ENCODE measurements around the gene DENND1A.

The DENND1A gene

DNA sequence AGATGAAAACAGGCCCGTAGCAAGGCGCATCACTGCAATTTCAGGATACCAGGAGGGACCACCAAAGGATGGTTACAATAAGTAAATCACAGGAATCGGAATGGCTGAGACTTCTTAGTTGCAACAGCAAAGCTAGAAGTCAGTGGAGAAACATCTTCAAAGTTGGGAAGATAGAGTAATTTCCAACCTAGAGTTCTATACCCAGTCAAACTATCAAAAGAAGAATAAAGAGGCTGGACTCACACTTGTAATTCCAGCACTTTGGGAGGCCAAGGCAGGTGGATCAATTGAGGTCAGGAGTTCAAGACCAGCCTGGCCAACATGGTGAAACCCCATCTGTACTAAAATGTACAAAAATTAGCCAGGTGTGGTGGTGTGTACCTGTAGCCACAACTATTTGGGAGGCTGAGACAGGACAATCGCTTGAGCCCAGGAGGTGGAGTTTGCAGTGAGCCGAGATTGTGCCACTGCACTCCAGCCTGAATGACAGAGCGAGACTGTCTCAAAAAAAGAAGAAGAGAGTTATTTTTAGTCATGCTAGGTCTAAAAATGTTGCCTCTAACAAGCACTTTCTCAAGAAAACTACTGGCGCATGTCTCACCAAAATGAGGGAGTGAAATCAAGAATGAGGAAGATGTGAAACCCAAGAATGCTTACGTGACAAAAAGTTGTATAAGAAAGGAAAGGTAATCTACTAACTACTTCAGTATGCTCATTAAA lies 267.7 kb downstream of the DENND1A start:
- DNase-seq (ENCODE audit: low read depth in 2 of 2), result no peak
- H3K4me3 ChIP-seq (replicated peaks in 1 of 2; ENCODE audit: low read depth in 2 of 2, low read length in 2 of 2), result no peak overlapping the region
- TF ChIP-seq, protein P1, sequence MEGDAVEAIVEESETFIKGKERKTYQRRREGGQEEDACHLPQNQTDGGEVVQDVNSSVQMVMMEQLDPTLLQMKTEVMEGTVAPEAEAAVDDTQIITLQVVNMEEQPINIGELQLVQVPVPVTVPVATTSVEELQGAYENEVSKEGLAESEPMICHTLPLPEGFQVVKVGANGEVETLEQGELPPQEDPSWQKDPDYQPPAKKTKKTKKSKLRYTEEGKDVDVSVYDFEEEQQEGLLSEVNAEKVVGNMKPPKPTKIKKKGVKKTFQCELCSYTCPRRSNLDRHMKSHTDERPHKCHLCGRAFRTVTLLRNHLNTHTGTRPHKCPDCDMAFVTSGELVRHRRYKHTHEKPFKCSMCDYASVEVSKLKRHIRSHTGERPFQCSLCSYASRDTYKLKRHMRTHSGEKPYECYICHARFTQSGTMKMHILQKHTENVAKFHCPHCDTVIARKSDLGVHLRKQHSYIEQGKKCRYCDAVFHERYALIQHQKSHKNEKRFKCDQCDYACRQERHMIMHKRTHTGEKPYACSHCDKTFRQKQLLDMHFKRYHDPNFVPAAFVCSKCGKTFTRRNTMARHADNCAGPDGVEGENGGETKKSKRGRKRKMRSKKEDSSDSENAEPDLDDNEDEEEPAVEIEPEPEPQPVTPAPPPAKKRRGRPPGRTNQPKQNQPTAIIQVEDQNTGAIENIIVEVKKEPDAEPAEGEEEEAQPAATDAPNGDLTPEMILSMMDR (IDR thresholded peaks at IDR 0.05; ENCODE audit: low read depth, low read length), result no peak

- peak in 1 of 2 donors; percentile 6 for DNase-seq (ENCODE audit: low read depth in 2 of 2)
- TF ChIP-seq, protein P1 (IDR thresholded peaks at IDR 0.05; ENCODE audit: low read depth, low read length), result no peak
- no peak overlapping the region for H3K4me3 ChIP-seq (replicated peaks in 1 of 2; ENCODE audit: low read depth in 2 of 2, low read length in 2 of 2)
These were observed 269.0 kb downstream of the DENND1A start for GRCh38 chr9:123660691-123661466.

GRCh38 chr9:123659358-123659757 lies 270.6 kb downstream of the DENND1A start:
- DNase-seq (ENCODE audit: low read depth in 2 of 2), result no peak
- no peak overlapping the region for H3K4me3 ChIP-seq (replicated peaks in 1 of 2; ENCODE audit: low read depth in 2 of 2, low read length in 2 of 2)
- TF ChIP-seq, protein P1 (IDR thresholded peaks at IDR 0.05; ENCODE audit: low read depth, low read length), result no peak

GRCh38 chr9:123658792-123659191 lies 271.1 kb downstream of the DENND1A start:
- TF ChIP-seq, protein P1 (IDR thresholded peaks at IDR 0.05; ENCODE audit: low read depth, low read length), result no peak
- DNase-seq (ENCODE audit: low read depth in 2 of 2), result peak in 1 of 2 donors; percentile 16
- H3K4me3 ChIP-seq (replicated peaks in 1 of 2; ENCODE audit: low read depth in 2 of 2, low read length in 2 of 2), result no peak overlapping the region

DNA sequence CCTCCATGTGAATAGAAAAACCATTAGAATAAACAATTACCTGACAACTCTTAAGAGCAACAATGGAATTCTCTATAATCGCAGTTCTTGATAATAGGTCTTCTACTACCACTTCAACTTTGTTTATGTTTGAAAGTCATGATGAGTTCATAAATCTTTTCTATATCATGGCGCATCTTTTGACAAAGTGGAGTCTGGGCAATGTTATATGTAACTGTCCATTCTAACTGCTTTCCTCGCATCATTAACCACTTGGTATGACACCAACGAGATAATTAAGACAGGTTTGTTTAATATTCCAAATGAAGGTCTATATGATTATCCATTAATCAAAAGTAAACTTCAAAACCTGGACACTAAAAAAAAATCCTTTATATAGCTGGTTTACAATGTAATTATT lies 272.0 kb downstream of the DENND1A start:
- H3K4me3 ChIP-seq (replicated peaks in 1 of 2; ENCODE audit: low read depth in 2 of 2, low read length in 2 of 2), result no peak overlapping the region
- TF ChIP-seq, protein P1 (IDR thresholded peaks at IDR 0.05; ENCODE audit: low read depth, low read length), result no peak
- no peak for DNase-seq (ENCODE audit: low read depth in 2 of 2)

DNA sequence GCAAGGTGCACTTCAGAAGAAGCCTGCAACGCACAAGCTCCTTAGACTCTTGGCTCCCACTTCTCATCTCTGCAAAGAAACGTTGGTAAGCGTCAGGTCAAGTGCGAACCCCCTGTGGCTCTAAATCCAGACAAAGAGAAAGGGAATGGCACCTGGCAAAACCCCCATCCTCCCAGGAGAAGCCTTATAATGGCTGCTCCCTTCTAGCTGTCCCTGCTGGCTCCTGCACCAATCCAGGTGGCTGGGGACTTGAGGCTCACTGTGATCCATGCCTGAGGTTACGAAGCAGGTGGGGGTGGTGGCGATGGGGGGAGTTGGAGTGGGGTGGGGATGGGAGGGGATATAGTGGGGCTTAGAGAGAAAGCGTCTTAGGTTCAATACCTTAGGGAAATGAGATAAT lies 272.8 kb downstream of the DENND1A start:
- no peak for DNase-seq (ENCODE audit: low read depth in 2 of 2)
- TF ChIP-seq, protein P1 (IDR thresholded peaks at IDR 0.05; ENCODE audit: low read depth, low read length), result no peak
- H3K4me3 ChIP-seq (replicated peaks in 1 of 2; ENCODE audit: low read depth in 2 of 2, low read length in 2 of 2), result no peak overlapping the region
